H1 (cell line): Measurements from ENCODE around the gene TMEM163. TPM values are rescaled to one million over a fixed set of nuclear protein-coding genes. Genes with fewer than 3 reads are reported as not detected.

Source experiments
- BRCA1 ChIP-seq: IDR thresholded peaks from 2 replicates; pipeline ENCODE4 v1.6.1; 2012; ENCODE audit warnings: low read depth, low read length, improper control_type of control experiment
- CHD1 ChIP-seq: IDR thresholded peaks from 2 replicates; pipeline ENCODE4 v1.6.1; 2012; ENCODE audit warnings: low read depth, low read length, improper control_type of control experiment
- polyA plus RNA-seq, 7 experiments: library from polyadenylated mRNA; depleted of rRNA in 3 of 7; stranded (reverse) in 5 of 7; unstranded in 2 of 7; fragments of >200 nt in 5 of 7; fragments of 200-250 nt in 2 of 7; gene quantifications; 1 replicate in 5 of 7; 2 replicates in 1 of 7; 4 replicates in 1 of 7; pipeline versions ENCODE4 v1.2.1 to v1.2.3, GENCODE V29; 2011 to 2013; ENCODE audit warnings: missing spikeins in 2 of 7, mixed read lengths in 2 of 7
- total RNA-seq: library from RNA; stranded (reverse); fragmentation: NEBNext Ultra II Directional; extraction: Animal tissue kit (Norgen Biotek cat#: 25700); gene quantifications from 2 replicates; pipeline ENCODE4 v1.2.1, GENCODE V29; 2021

TMEM163 gene
- total and polyA plus RNA-seq, 2 of the 8 experiments (the other 6 are each of a cell fraction or from before 2014, with no cell fraction given): 2.8 to 3.2 TPM

- TF ChIP-seq BRCA1 (no peak), CHD1 (no peak)
These were observed 2.0 kb downstream of the TMEM163 start (continued) for GRCh38 chr2:134716721-134717243.
